GM19372 (cell line): Measurements from ENCODE around the gene FILIP1L.
A peak's percentile ranks its signal among the peaks of the same experiment; 100 is the strongest.
"Not testable (repeated sequence)": the region's sequence is repeated elsewhere in the genome, so short reads cannot be mapped to it uniquely, and the experiment has no call there.

Experiments
- ATAC-seq: cut with Tn5 transposase; IDR thresholded peaks from one replicate; pipeline ENCODE4 v1.9.1; 2021; ENCODE audit warnings: mild to moderate bottlenecking, low read depth, moderate library complexity; ENCODE audit not compliant: unreplicated experiment

Gene FILIP1L

GRCh38 chr3:100076731-100077529 lies 37.4 kb downstream of the FILIP1L start:
- no peak for ATAC-seq

GRCh38 chr3:100075851-100076730 lies 38.2 kb downstream of the FILIP1L start:
- ATAC-seq = no peak

GRCh38 chr3:100075196-100075595 lies 39.1 kb downstream of the FILIP1L start:
- ATAC-seq = no peak

GRCh38 chr3:100073714-100074307 lies 40.5 kb downstream of the FILIP1L start:
- no peak for ATAC-seq

GRCh38 chr3:100073049-100073713 lies 41.1 kb downstream of the FILIP1L start:
- peak; percentile 2 for ATAC-seq

GRCh38 chr3:100072326-100073048 lies 41.8 kb downstream of the FILIP1L start:
- peak; percentile 41 for ATAC-seq

- ATAC-seq = no peak
Measured at GRCh38 chr3:100069472-100069871, 44.8 kb downstream of the FILIP1L start.

- ATAC-seq = peak; percentile 69
Measured at GRCh38 chr3:100068826-100069225, 45.5 kb downstream of the FILIP1L start.

- ATAC-seq = no peak
Measured at GRCh38 chr3:100067589-100067988, 46.7 kb downstream of the FILIP1L start.

- no peak for ATAC-seq
Measured at GRCh38 chr3:100063929-100064461, 50.3 kb downstream of the FILIP1L start.

GRCh38 chr3:100062665-100063064 lies 51.6 kb downstream of the FILIP1L start:
- no peak for ATAC-seq

- peak; percentile 85 for ATAC-seq
Measured at GRCh38 chr3:100060685-100061484, 53.4 kb downstream of the FILIP1L start.

- no peak for ATAC-seq
Measured at GRCh38 chr3:100059472-100059871, 54.8 kb downstream of the FILIP1L start.

- ATAC-seq = no peak
Measured at GRCh38 chr3:100057716-100058575, 56.4 kb downstream of the FILIP1L start.

- no peak for ATAC-seq
Measured at GRCh38 chr3:100053951-100054620, 60.2 kb downstream of the FILIP1L start.

GRCh38 chr3:100051513-100051912 lies 62.8 kb downstream of the FILIP1L start:
- not testable (repeated sequence) for ATAC-seq

- no peak for ATAC-seq
Measured at GRCh38 chr3:100048248-100048647, 66.1 kb downstream of the FILIP1L start.
